HL-60 (cell line): ENCODE measurements around the gene KRT17.
"Not testable (repeated sequence)": the region's sequence is repeated elsewhere in the genome, so short reads cannot be mapped to it uniquely, and the experiment has no call there.

Source experiments
- DNase-seq, 2 experiments: peaks; one replicate each; pipeline ENCODE4 v3.0.0-alpha.2; 2010 to 2020; ENCODE audit warnings: low read depth in 1 of 2, low spot score in 1 of 2
- H3K27ac ChIP-seq: fragments of 250-450 bp; sonication (Bioruptor Pico); replicated peaks from 2 replicates; pipeline ENCODE4 v1.5.1; 2020; ENCODE audit warnings: mild to moderate bottlenecking, moderate library complexity
- H3K27me3 ChIP-seq: fragments of 250-450 bp; sonication (Bioruptor Pico); 2 replicates; pipeline ENCODE4 v1.5.1; 2021; ENCODE audit warnings: mild to moderate bottlenecking, moderate library complexity; ENCODE audit not compliant: insufficient read depth, poor library complexity, severe bottlenecking
- H3K4me3 ChIP-seq: replicated peaks from 2 replicates; pipeline ENCODE4 v1.5.1; 2011; ENCODE audit warnings: mild to moderate bottlenecking, control low read depth, low read length; ENCODE audit not compliant: insufficient read depth
- CTCF ChIP-seq: IDR thresholded peaks from one replicate; pipeline ENCODE4 v1.5.1; 2011; ENCODE audit warnings: low read length, control low read depth, inconsistent platforms; ENCODE audit not compliant: insufficient read depth
- GABPA ChIP-seq: IDR thresholded peaks from 2 replicates; pipeline ENCODE4 v1.6.1; 2012; ENCODE audit warnings: low read depth
- POLR2AphosphoS5 ChIP-seq: IDR thresholded peaks from 2 replicates; pipeline ENCODE4 v1.6.1; 2012; ENCODE audit warnings: low read depth
- REST ChIP-seq: IDR thresholded peaks from 2 replicates; pipeline ENCODE4 v1.6.1; 2012; ENCODE audit warnings: low read depth; ENCODE audit not compliant: insufficient replicate concordance
- SPI1 ChIP-seq: IDR thresholded peaks from 2 replicates; pipeline ENCODE4 v1.6.1; 2012; ENCODE audit warnings: low read depth, mild to moderate bottlenecking, borderline replicate concordance

Gene KRT17

GRCh38 chr17:41629316-41629715, 4.9 kb upstream of the KRT17 start:
- TF ChIP-seq GABPA, result no peak
- TF ChIP-seq POLR2AphosphoS5, result no peak
- no peak for TF ChIP-seq SPI1
- no peak for TF ChIP-seq REST
- no peak for TF ChIP-seq CTCF
- Histone ChIP-seq H3K27ac (no peak overlapping the region), H3K27me3 (no peaks in the 10 kb centered on the region), H3K4me3 (no peak overlapping the region)
- DNase-seq, result no peak

GRCh38 chr17:41628621-41629255, 4.4 kb upstream of the KRT17 start:
- not testable (repeated sequence) for H3K27me3 ChIP-seq

GRCh38 chr17:41628073-41628370, 3.6 kb upstream of the KRT17 start:
- H3K4me3 ChIP-seq, H3K27ac ChIP-seq, H3K27me3 ChIP-seq, DNase-seq: not testable (repeated sequence)

More at GRCh38 chr17:41628621-41629255, 4.4 kb upstream of the KRT17 start:
- not testable (repeated sequence) for H3K4me3 ChIP-seq, DNase-seq, H3K27ac ChIP-seq

- H3K4me3 ChIP-seq, result no peak overlapping the region
- no peak overlapping the region for H3K27ac ChIP-seq
- DNase-seq, result no peak
- no peaks in the 10 kb centered on the region for H3K27me3 ChIP-seq
- TF ChIP-seq SPI1, result no peak
- TF ChIP-seq REST, result no peak
- no peak for TF ChIP-seq CTCF
- no peak for TF ChIP-seq GABPA
- TF ChIP-seq POLR2AphosphoS5, result no peak
Observed at GRCh38 chr17:41627316-41628072, 3.1 kb upstream of the KRT17 start.

GRCh38 chr17:41626914-41627295, 2.5 kb upstream of the KRT17 start:
- not testable (repeated sequence) for DNase-seq, H3K27ac ChIP-seq, H3K27me3 ChIP-seq, H3K4me3 ChIP-seq

GRCh38 chr17:41626028-41626913, 1.9 kb upstream of the KRT17 start:
- not testable (repeated sequence) for H3K27me3 ChIP-seq, H3K27ac ChIP-seq, H3K4me3 ChIP-seq, DNase-seq
